ENCODE results near the gene SBSN. TPM values are rescaled to one million over a fixed set of nuclear protein-coding genes. Genes with fewer than 3 reads are reported as not detected.

Gene SBSN
- total RNA-seq, 4 donors from 2014 or later: not detected

DNA sequence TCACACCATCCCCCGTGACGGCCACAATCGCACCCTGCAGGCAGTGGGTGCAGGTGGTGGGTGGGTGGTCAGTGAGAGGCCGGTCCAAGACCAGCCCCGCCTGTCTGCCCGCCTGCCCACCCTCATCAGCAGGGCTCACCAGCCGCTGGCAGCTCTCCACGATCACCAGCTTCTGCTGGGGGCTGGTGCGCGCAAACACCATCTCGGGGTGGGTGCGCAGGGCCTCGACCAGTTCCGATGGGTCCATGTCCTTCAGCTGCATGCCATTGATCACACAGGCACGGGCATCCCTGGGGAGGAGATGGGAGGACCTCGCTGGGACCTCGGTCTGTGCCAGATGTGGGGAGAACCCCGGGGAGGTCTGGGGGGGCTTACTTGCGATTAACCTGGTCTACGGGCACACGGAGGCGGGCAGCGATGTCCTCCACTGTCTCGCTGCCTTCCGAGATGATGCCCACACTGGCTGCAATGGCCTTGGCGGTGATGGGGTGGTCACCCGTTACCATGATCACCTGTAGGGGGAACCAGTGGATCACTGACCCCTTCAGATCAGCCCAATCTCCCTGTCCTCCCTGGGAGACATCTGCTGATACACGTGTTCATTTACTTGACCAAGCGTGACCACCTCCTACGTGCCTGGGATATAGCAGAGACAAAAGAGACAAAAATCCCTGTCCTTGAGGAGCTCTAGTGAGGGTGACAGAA lies 27.3 kb upstream of the SBSN start:
- Histone ChIP-seq H3K4me3 (no peak overlapping the region), H3K4me1 (peaks cover 7 to 15% (median 15%) of the 10 kb centered on the region in 4 donors), H3K27ac (replicated peaks in 1 of 4) (no peak overlapping the region), H3K27me3 (peaks cover 4 to 47% (median 18%) of the 10 kb centered on the region in 4 donors), H3K36me3 (peaks cover 0 to 7% (median 0%) of the 10 kb centered on the region in 4 donors), H3K9me3 (no peaks in the 10 kb centered on the region)
- 53% methylated on average over 13 of the region's 30 CpGs for WGBS
- no peak for TF ChIP-seq EP300 (IDR thresholded peaks at IDR 0.05)
- TF ChIP-seq, protein P1, sequence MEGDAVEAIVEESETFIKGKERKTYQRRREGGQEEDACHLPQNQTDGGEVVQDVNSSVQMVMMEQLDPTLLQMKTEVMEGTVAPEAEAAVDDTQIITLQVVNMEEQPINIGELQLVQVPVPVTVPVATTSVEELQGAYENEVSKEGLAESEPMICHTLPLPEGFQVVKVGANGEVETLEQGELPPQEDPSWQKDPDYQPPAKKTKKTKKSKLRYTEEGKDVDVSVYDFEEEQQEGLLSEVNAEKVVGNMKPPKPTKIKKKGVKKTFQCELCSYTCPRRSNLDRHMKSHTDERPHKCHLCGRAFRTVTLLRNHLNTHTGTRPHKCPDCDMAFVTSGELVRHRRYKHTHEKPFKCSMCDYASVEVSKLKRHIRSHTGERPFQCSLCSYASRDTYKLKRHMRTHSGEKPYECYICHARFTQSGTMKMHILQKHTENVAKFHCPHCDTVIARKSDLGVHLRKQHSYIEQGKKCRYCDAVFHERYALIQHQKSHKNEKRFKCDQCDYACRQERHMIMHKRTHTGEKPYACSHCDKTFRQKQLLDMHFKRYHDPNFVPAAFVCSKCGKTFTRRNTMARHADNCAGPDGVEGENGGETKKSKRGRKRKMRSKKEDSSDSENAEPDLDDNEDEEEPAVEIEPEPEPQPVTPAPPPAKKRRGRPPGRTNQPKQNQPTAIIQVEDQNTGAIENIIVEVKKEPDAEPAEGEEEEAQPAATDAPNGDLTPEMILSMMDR (IDR thresholded peaks at IDR 0.05): no peak
- no peak for TF ChIP-seq POLR2A (IDR thresholded peaks at IDR 0.05; ENCODE audit: low read depth)
- no peak for TF ChIP-seq POLR2AphosphoS5 (IDR thresholded peaks at IDR 0.05)
- DNase-seq (ENCODE audit: extremely low spot score): no peak
- intact Hi-C loops (cut with DNase I): no loop called here

DNA sequence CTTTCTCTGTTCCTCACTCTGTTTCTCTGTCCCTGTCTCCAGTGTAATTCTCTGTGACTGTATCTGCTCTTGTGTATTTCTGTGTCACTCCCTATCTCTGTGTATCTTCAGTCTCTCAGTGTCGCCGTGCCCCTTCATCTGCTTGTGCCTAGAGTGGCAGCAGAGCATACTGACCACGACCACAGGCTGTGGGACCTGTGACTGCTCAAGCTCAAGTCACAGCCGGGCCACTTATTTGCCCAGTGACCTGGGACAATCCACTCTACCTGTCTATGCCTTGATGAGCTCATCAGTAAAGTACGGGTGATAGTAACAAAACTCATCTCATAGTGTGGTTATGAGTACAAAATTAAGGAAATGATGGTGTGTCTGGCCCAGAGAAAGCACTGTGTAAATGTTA lies 26.0 kb upstream of the SBSN start:
- TF ChIP-seq EP300 (IDR thresholded peaks at IDR 0.05) (no peak), POLR2A (IDR thresholded peaks at IDR 0.05; ENCODE audit: low read depth) (no peak), POLR2AphosphoS5 (IDR thresholded peaks at IDR 0.05) (no peak)
- TF ChIP-seq, protein P1 (IDR thresholded peaks at IDR 0.05): no peak
- WGBS: 69% methylated on average over 5 of the region's 5 CpGs
- H3K27ac ChIP-seq (replicated peaks in 1 of 4): no peak overlapping the region
- H3K4me3 ChIP-seq: no peak overlapping the region
- H3K4me1 ChIP-seq: peaks cover 7 to 16% (median 15%) of the 10 kb centered on the region in 4 donors
- intact Hi-C loops (cut with DNase I): no loop called here
- DNase-seq (ENCODE audit: extremely low spot score): no peak
- peaks cover 0 to 13% (median 0%) of the 10 kb centered on the region in 4 donors for H3K36me3 ChIP-seq
- H3K9me3 ChIP-seq: no peaks in the 10 kb centered on the region
- H3K27me3 ChIP-seq: peaks cover 4 to 33% (median 16%) of the 10 kb centered on the region in 4 donors

DNA sequence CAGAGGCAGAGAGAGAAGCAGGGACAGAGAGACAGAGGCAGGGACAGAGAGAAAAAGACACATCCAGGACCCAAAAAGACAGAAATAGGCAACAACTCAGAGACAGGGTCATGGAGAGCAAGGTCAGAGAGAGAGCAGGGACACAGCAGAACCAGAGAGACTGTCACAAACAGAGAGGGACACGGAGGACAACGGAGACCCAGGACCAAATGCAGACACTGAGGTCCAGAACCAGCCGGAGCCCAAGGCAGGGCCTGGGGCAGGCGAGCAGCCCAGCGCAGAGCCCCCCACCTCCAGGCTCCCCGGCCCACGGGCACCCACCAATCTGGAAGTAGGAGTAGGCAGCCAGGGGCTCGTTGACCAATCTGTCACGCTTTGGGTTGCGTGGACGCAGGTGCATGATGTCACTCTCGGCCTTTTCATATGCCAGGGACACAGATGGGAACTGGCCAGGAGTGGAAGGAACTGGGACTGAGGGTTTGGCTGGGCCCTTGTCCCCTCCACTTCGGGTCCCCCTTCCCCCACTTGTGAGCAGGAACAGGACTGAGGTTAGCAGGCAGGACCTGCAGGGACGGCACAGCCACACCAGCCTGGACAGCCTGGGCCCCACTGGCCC lies 25.4 kb upstream of the SBSN start:
- intact Hi-C loops (cut with DNase I): no loop called here
- TF ChIP-seq POLR2A (IDR thresholded peaks at IDR 0.05; ENCODE audit: low read depth): no peak
- TF ChIP-seq EP300 (IDR thresholded peaks at IDR 0.05): no peak
- TF ChIP-seq, protein P1 (IDR thresholded peaks at IDR 0.05): no peak
- no peak for TF ChIP-seq POLR2AphosphoS5 (IDR thresholded peaks at IDR 0.05)
- WGBS: 74% methylated on average over 14 of the region's 14 CpGs

DNA sequence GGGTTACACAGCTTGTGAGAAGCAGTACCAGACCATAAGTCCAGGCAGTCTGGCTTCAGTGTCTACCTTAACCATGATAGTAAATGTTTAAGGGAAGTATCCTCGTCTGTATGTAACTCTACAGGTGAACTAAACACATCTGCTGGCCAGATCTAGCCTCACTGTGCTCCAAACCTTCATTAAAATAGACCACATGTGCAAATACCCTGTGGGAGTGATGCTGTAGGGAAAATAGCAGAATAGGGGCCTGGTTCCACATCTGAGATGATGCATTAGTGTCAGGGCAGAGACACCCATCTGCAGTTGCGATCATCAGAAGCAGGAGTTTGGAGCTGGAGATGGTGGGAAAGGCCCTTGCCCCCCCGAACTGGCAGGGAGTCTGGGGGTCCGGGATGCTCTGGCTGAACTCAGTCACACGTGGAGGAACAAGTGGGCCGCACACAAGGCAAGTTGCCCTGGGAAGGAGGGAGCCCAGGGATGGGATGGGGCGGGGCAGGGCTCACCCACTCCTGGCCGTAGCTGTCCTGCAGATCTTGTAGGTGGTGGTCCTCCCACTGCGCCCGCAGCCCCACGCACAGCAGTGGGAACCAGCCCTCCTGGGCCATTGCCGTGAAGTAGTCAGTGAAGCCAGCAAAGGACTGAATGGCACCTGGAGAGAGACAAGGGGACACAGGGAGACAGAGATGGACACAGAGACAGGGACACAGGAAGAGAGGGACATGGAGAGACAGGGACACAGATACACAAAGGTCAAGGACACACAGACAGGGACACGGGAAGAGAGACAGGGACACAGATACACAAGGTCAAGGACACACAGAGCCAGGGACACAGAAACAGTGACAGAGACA lies 24.6 kb upstream of the SBSN start:
- H3K27ac ChIP-seq (replicated peaks in 1 of 4): no peak overlapping the region
- peaks cover 0 to 19% (median 6%) of the 10 kb centered on the region in 4 donors for H3K36me3 ChIP-seq
- H3K4me1 ChIP-seq: peaks cover 0 to 10% (median 4%) of the 10 kb centered on the region in 4 donors
- H3K27me3 ChIP-seq: peaks cover 0 to 20% (median 4%) of the 10 kb centered on the region in 4 donors
- no peaks in the 10 kb centered on the region for H3K9me3 ChIP-seq
- no peak overlapping the region for H3K4me3 ChIP-seq
- intact Hi-C loops (cut with DNase I): no loop called here
- WGBS: 80% methylated on average over 12 of the region's 13 CpGs
- no peak for DNase-seq (ENCODE audit: extremely low spot score)
- TF ChIP-seq POLR2AphosphoS5 (IDR thresholded peaks at IDR 0.05) (no peak), POLR2A (IDR thresholded peaks at IDR 0.05; ENCODE audit: low read depth) (no peak), EP300 (IDR thresholded peaks at IDR 0.05) (no peak)
- TF ChIP-seq, protein P1 (IDR thresholded peaks at IDR 0.05): no peak

More for the DNA sequence above, 25.4 kb upstream of the SBSN start:
- H3K27me3 ChIP-seq: peaks cover 4 to 27% (median 10%) of the 10 kb centered on the region in 4 donors
- no peak overlapping the region for H3K27ac ChIP-seq (replicated peaks in 1 of 4)
- no peak overlapping the region for H3K4me3 ChIP-seq
- H3K9me3 ChIP-seq: no peaks in the 10 kb centered on the region
- peaks cover 0 to 17% (median 0%) of the 10 kb centered on the region in 4 donors for H3K36me3 ChIP-seq
- no peak for DNase-seq (ENCODE audit: extremely low spot score)
- peaks cover 7 to 17% (median 12%) of the 10 kb centered on the region in 4 donors for H3K4me1 ChIP-seq
